Hematopoietic multipotent progenitor cell treated with erythropoietin and hydrocortisone succinate and interleukin-3 and kit ligand, for 15 days (in vitro differentiated cells): ENCODE measurements around the gene PRPF38B.
"Not testable (repeated sequence)": the region's sequence is repeated elsewhere in the genome, so short reads cannot be mapped to it uniquely, and the experiment has no call there.

Experiments
- DNase-seq: peaks from one replicate; pipeline ENCODE4 v3.0.0-alpha.2; 2015; ENCODE audit warnings: low spot score

Gene PRPF38B, protein sequence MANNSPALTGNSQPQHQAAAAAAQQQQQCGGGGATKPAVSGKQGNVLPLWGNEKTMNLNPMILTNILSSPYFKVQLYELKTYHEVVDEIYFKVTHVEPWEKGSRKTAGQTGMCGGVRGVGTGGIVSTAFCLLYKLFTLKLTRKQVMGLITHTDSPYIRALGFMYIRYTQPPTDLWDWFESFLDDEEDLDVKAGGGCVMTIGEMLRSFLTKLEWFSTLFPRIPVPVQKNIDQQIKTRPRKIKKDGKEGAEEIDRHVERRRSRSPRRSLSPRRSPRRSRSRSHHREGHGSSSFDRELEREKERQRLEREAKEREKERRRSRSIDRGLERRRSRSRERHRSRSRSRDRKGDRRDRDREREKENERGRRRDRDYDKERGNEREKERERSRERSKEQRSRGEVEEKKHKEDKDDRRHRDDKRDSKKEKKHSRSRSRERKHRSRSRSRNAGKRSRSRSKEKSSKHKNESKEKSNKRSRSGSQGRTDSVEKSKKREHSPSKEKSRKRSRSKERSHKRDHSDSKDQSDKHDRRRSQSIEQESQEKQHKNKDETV

DNA sequence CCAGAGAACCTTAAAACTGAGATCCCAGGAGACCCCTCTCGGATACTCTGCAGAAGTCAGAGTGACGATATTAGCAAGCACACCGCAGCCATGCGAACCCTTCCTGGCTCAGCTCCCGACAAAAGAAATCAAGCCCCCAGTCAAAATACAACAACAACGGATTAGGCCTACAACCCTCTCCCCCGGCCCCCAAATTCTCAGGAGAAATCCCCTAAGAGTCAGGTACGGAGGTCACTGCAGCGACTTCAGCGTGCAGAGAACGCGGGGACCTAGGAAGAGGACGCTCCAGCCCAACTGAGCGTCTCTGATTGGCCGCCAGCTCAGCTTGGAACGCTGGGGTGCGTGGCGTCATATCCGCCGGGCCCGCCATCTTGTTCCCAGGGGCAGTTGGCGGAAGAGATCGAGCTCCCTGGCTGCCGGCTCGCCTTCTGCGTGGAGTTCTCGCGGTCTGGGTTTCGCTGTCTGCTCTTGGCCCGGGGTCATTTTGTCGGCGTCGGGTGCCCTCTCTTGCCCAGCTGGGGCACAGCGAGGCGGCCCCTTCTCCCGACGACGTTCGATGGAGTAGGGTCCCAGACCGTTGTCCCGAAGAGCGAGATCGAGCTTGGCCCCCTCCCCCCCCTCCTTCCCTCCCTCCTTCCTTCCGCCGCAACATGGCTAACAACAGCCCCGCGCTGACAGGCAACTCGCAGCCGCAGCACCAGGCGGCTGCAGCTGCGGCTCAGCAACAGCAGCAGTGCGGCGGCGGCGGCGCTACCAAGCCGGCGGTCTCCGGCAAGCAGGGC lies at the start of gene PRPF38B:
Gene PRPF38B, plus strand, starts transcription at position 369 of the 782 bp plus-strand sequence. Its CDS starts 282 bp downstream, at position 651.
- DNase-seq, result peak; percentile 92

DNA sequence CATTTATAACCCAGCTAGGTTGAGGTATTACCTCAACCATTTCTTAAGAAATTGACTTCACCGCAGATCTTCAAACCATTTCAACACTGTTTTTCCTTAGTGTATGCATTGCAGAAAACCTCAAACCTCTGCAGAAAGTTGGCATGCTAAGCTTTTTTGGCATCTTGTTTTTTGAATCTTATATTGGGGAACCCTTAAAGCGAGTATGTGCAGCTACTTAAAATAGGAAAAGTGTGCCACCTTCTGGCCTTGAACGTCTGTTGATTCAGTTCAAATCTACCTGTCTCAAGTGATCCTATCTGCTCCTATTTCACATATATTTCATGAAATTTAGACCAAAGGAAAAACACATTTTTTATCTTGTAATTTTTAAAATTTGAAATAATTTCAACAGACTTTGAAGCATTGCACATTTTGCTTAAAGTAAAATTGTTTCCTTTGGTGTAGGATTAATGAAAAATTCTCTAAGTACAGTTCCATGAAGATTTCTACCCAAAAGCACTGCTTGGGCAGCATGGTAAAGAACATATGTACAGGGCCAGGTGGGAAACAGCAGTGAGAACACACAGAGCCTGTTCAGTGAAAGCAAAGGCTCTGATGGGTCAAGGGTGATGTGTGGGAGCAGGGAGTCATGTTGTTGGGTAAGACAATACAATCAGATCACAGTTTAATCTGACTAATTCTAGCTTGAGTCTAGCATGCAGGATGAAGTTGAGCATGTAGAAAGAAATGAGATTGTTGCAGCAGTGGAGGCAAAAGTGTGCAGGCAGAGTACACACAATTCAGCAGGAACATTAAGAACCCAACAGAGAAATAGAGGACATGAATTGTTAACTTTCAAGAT lies 48.4 kb upstream of the PRPF38B start:
- DNase-seq, result peak; percentile 27

DNA sequence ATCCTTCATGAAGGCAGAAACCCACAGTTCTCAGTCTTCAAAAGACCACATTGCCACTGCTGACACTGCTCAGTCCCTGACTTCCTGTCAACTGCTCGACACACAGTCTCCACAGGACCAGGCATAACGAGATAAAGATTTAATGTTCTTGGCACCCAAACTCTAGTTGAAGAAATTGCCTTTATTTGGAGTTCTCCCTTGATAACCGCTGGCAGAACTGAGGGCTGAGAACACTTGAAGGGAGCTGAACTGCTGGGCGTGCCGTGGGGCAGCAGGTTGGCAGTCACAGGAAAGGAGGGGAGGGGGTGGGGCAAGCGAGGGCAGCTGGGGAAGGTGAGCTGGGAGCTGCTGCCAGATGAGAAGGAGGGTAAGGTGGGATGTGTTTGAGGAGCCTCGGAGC lies 47.1 kb upstream of the PRPF38B start:
- no peak for DNase-seq

DNA sequence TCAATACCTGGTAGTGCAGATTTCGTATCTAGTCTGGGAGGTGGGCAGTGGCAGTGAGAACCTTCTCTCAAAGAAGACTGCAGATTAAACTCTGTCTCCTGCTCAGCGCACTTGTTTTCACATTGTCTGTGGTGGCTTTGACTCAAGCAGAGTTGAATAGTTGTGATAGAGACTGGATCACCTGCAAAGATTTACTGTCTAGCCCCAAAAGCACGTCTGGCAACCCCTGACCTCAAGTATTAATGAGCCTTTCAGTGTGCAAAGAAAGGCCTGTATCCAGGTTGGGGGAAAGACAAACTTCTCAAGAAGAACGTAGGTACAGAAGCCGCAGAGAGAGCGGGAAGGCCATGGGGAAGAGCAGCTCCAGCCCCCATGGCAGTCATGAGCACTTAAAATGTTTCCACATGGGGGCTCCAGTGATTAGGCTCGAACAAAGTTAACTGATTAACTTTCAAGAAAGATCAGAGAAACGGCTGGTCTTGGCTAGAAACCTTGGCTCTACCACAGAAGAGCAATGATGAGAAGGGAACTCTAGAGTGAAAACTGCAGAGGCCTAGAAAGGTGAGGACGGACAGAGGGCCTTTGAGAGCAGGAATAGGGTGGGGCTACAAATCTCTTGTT lies 46.4 kb upstream of the PRPF38B start:
- DNase-seq, result no peak

DNA sequence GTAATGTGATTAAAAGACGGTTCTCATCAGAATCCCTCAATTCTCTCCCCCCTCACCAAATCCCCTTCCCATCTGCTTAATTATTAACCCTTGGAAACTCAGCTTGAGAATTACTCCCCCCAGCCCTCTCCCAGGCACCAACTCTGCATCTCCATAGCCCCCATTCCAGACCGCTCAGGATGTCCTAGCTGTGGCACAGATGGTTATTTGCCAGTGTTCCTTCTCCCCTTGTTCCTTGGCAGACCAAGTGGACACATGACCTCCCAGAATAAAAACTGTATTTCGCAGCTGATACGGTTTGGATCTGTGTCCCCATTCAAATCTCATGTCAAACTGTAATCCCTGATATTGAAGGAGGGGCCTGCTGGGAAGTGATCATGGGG lies 45.9 kb upstream of the PRPF38B start:
- DNase-seq, result no peak

DNA sequence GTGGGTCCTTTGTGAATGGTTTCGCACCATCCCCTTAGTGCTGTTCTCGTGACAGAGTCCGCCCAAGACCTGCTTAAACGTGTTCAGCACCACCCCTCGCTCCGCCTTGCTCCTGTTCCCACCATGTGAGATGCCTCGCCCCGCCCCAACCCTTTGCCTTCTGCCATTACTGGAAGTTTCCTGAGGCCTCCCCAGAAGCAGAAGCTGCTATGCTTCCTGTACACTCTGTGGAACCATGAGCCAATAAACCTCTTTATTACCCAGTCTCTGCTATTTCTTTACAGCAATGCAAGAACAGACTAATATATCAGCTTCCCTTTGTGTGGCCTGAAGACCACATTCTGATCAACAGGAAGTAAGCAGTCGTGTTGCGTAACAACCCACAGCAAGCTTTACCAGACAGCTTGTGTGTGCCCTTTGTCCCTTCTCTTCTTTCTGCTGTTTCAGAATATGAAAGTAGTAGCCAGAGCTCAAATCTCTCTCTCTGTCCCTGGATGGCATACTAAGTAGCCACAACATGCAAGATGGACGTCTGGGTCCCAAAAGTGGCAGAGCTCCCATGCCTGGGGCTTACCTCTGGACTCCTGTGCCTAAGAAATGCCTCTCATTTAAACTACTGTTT lies 45.4 kb upstream of the PRPF38B start:
- no peak for DNase-seq

DNA sequence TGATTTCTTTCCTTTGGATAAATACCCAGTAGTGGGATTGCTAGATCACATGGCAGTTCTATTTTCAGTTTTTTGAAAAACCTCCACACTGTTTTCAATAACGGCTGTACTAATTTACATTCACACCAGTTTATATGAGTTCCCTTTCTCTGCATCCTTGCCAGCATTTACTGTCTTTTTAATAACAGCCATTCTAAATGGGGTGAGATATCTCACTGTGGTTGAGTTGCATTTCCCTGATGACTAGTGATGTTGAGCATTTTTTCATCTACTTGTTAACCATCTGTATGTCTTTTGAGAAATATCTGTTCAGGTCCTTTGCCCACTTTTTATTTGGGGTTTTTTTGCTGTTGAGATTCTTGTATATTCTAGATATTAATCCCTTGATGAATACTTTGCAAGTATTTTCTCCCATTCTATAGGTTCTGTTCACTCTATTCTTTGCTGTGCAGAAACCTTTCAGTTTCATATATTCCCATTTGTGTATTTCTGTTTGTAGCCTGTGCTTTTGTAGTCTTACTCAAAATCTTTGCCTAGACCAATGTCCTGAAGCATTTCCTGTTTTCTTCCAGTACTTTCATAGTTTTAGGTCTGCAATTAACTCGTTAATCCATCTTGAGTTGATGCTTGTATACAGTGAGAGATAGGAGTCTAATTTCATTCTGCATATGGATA lies 38.5 kb upstream of the PRPF38B start:
- DNase-seq, result no peak

DNA sequence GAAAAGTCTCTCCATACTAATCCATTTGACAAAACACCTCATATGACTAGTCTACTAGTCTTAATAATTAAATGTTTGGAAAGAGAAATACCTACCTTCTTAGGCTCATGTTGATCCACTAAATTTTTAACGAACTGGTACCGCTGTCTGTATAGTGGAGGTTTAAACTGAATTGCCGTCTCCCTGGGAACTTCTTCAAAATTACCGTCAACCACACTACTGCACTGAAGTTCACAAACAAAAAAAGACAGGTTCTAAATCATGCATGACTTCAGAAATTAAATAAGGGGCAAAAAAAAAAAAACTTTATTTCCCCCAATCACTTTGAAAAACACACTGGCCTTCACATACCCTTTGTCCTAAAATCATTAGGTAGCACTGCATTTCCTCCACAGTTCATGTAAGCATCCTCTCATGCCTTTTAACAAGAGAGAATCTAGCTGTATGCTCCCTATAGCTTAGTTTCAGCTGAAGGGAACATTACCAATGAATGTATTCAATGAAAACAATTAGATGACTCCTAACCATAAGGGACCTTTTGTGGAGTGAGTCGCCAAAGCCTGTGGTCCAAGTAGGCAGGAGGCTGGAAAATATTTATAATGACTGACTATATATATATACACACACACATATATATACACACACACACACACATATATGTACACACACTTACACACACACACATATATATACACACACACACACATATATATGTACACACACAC lies 34.6 kb upstream of the PRPF38B start:
- no peak for DNase-seq

DNA sequence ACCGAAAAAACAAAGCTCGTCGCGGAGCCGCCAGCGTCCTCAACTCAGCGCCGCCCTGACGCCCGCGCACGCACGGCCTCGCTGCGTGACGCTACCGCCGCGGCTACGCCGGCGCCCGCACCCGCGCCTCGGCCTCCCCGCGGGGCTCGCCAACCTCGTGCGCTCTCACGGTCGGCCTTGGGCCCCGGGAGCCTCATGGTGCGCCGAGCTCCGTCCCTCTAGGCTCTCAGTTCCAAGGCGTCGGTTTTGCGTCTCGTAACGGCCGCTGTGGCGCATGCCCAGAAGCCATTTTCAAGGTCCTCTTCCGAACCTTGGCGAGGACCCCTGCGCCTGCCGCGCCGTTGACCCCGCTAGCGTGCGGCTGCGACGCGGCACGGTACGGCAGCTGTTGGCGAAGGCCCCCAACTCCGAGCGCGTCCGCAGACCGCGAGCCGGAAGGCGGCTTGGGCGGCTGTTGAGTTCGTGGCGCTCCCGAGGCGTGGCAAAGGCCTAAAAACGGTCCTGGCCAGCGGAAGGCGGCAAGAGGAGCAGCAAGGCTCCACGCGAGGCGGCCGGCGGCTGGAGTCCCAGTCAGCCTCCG lies 31.0 kb upstream of the PRPF38B start, which contains the start of gene HENMT1:
Gene HENMT1, minus strand, starts transcription at position 64 of the 580 bp plus-strand sequence. CDS start 1,209 bp downstream, outside the sequence.
- DNase-seq, result peak; percentile 59

DNA sequence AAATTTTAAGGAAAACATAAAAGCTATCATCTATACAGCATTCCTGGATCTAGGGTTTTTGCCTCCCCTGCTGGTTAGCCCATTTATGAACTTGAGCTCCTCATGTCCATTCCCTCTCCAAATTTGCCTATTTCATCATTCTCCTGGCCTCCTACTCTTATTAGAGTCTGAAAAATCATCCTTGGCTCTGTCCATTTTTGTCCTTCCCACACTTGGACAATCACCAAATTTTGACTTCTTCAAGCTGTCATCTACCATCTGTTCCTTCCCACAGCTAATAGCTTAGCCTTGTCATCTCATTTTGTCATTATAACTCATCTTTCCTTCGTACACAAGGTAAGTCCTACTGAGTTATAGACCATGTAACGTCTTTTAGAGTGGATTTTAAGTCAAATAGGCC lies 29.0 kb upstream of the PRPF38B start:
- DNase-seq, result no peak

DNA sequence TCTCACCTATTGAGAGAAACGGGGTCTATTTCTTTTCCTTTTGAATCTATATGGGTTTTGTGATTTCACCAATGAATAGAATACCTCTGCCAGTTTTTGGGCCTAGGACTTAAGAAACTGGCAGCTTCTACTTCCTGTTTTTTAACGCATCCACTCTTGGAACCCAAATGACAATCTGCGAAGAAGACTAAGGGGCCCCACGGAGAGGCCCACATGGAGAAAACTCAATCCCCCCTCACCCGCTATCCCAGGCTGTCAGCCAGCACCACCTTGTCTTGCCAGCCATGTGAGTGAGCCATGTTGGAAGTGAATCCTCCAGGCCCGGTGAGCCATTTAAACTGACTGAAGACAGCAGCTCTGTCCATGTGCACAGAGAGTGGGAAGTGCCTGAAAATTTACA lies 27.6 kb upstream of the PRPF38B start:
- DNase-seq, result no peak

DNA sequence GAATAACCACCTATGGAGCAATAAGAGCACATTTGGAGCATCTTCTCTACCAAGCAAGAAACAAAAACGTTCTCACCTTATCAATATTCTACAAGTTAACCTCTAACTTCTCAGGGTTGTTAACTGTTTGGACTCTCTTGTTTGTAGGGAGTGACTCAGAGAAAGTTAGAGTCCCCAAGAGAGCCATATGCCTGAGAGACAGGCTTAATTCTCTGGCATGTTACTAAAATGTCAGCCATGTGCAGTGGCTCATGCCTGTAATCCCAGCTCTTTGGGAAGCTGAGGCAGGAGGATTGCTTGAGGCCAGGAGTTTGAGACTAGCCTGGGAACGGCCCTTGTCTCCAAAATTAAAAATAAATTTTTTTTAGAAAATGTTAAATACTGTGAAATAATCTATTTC lies 27.0 kb upstream of the PRPF38B start:
- DNase-seq, result no peak

DNA sequence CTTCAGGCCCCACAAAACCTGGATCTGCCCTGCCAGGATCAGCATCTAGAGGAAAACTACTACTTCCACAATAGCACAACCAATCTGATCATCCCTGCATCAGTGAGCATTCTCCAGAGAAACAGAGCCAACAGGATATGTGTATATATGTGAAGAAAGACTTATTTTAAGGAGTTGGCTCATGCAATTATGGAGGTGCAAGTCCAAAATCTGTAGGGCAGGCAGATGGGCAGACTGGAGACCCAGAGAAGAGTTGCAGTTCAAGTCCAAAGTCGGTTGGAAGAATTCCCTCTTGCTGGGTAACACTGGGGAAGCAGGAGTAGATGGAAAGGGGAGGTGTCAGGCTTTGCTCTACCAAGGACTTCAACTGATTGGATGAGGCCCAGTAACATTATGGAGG lies 26.3 kb upstream of the PRPF38B start:
- no peak for DNase-seq

DNA sequence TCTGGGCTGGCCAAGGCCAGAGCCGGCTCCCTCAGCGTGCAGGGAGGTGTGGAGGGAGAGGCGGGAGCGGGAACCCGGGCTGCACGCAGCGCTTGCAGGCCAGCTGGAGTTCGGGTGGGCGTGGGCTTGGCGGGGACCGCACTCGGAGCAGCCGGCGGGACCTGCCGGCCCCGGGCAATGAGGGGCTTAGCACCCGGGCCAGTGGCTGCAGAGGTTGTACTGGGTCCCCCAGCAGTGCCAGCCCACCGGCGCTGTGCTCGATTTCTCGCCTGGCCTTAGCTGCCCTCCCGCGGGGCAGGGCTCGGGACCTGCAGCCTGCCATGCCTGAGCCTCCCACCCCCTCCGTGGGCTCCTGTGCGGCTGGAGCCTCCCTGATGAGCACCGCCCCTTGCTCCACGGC lies 24.7 kb upstream of the PRPF38B start:
- DNase-seq, result not testable (repeated sequence)

DNA sequence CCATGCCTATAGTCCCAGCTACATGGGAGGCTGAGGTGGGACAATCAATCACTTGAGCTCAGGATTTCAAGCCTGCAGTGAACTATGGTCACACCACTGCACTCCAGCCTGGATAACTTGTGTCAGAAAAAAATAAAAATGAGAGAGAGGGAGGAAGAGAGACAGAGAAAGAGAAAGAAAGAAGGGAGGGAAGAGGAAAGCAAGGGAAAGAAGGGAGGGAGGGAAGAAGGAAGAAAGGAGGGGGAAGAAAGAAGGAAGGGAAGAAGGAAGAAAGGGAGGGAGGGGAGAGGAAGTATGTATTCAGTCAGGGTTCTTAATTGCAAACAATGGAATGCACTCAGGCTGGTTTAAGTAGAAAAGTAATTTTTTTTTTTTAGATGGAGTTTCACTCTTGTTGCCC lies 23.3 kb upstream of the PRPF38B start:
- no peak for DNase-seq

DNA sequence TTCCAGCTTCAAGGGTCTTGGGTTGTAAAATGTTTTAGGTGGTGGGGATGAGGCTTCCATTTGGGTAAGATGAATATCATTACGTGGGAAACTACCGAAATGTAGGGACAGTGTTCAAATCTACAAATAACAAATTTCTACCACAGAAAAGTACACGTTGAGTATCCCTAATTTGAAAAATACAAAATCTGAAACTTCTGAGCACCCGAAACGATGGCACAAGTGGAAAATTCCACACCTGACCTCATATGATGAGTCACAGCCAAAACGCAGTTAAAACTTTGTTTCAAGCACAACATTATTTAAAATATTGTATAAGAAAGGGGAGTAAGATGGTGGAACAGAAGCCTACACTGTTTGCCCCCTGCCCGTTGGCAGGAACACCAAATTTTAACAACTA lies 22.4 kb upstream of the PRPF38B start:
- DNase-seq, result no peak

DNA sequence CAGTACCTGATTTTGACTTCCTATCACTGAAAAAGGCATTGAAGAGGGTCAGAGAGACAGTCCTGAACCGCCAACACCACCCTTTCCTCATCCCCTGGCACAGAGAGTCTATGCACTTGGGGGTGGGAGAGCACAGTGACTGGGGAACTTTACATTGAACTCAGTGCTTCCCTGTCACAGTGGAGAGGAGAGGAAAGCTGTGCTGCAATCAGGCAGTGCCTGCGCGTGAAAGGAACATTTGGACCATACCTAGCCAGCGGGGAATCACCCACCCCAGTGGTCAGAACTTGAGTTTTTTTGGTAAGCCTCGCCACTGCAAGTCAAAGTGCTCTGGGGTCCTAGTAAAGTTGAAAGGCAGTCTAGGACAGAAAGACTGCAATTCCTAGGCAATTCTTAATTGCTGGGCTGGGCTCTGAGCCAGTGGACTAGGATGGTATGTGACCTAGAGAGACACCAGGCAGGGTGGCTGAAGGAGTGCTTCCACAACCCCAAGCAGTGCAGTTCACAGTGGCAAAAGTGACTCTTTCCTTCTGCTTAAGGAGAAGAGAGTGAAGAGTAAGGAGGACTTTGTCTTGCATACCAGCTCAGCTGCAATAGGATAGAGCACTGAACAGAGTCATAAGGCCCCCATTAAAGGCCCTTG lies 21.9 kb upstream of the PRPF38B start:
- no peak for DNase-seq

DNA sequence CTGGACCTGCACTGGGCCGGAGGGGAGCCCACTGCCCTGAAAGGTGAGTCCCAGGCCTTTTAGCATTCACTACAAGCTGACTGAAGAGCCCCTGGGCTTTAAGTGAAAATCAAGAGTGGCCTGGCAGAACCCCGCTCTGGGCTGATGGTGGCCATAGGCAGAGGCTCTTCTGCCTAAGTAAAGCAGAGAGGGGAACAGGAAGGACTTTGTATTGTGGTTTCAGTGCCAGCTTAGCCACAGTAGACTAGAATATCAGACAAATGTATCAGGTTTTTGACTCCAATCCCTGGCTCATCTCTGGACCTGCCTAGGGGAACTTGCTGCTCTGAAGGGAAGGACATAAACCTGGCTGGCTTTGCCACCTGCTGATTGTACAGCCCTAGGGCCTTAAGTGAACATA lies 21.0 kb upstream of the PRPF38B start:
- DNase-seq, result no peak

DNA sequence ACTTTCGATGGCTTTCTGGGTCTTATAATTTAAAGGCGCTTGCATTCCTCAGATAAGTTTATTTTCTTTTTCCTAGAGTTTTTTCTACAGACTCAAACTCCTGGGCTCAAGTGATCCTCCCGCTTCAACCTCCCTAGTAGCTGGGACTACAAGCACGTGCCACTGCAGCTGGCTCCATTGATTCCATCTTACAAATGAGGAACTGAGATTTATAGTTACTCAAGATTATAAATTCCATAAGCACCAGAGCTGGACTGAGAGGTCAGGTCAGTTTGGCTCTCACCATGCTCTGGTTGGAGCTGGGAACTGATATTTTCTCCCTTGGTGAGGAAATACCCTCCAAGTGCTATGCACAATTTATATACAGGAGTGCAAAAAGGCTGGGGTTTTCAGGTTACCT lies 13.4 kb upstream of the PRPF38B start:
- DNase-seq, result no peak
